PC-9 (cell line): ENCODE results near the gene GK. TPM values are rescaled to one million over a fixed set of nuclear protein-coding genes. Genes with fewer than 3 reads are reported as not detected.

Experiments used
- BruUV-seq: library from RNA; stranded (reverse); fragments of 400-500 nt; replicated peaks from 2 replicates; lab custom pipeline; 2021; lab: Mats Ljungman, UMichigan
- CTCF ChIA-PET: fragments of 300-600 bp; sonication (Branson Sonifier 250); formaldehyde crosslinking; loops from one replicate; lab custom pipeline; 2022; ENCODE audit warnings: antibody characterized with exemption; lab: Charles Lee
- POLR2A ChIA-PET: fragments of 300-600 bp; sonication (Branson Sonifier 250); formaldehyde crosslinking; loops from one replicate; lab custom pipeline; 2022; ENCODE audit warnings: antibody characterized with exemption; ENCODE audit not compliant: unreplicated experiment; lab: Charles Lee
- DNase-seq, 2 experiments: peaks; one replicate each; pipeline versions ENCODE4 v3.0.0 to v3.0.0-alpha.2; 2015 to 2022; ENCODE audit warnings: mixed read lengths in 1 of 2
- H2AFZ ChIP-seq: fragments of 200-600 bp; sonication (generic); 2 replicates; pipeline ENCODE4 v1.8.1; 2017; ENCODE audit warnings: antibody characterized with exemption
- H3F3A ChIP-seq: fragments of 200-600 bp; sonication (generic); 2 replicates; pipeline ENCODE4 v1.8.1; 2017; ENCODE audit warnings: antibody characterized with exemption, mild to moderate bottlenecking, low read depth; ENCODE audit not compliant: insufficient read depth
- H3K27ac ChIP-seq: fragments of 200-600 bp; sonication (generic); 2 replicates; pipeline ENCODE4 v1.6.1; 2016; ENCODE audit warnings: mixed run types
- H3K27me3 ChIP-seq: fragments of 200-600 bp; sonication (generic); 2 replicates; pipeline ENCODE4 v1.6.1; 2016; ENCODE audit warnings: low read depth, mixed run types; ENCODE audit not compliant: insufficient read depth
- H3K36me3 ChIP-seq: fragments of 200-600 bp; sonication (generic); 2 replicates; pipeline ENCODE4 v1.6.1; 2016; ENCODE audit warnings: low read depth, mixed run types
- H3K4me1 ChIP-seq: fragments of 200-600 bp; sonication (generic); replicated peaks from 2 replicates; pipeline ENCODE4 v1.6.1; 2016; ENCODE audit warnings: mixed run types; ENCODE audit not compliant: insufficient read depth
- H3K4me2 ChIP-seq: fragments of 200-600 bp; sonication (generic); 2 replicates; pipeline ENCODE4 v1.6.1; 2017; ENCODE audit warnings: mixed run types
- H3K4me3 ChIP-seq: fragments of 200-600 bp; sonication (generic); 2 replicates; pipeline ENCODE4 v1.6.1; 2016; ENCODE audit warnings: mixed run types
- H3K79me2 ChIP-seq: fragments of 200-600 bp; sonication (generic); 2 replicates; pipeline ENCODE4 v1.6.1; 2017; ENCODE audit warnings: low read depth, mixed run types
- H3K9me2 ChIP-seq: fragments of 200-600 bp; sonication (generic); 2 replicates; pipeline ENCODE4 v1.8.1; 2017; ENCODE audit warnings: mild to moderate bottlenecking; ENCODE audit not compliant: insufficient read depth
- H3K9me3 ChIP-seq: fragments of 200-600 bp; sonication (generic); 2 replicates; pipeline ENCODE4 v1.8.1; 2016; ENCODE audit warnings: low read depth; ENCODE audit not compliant: insufficient read depth
- H4K20me1 ChIP-seq: fragments of 200-600 bp; sonication (generic); 2 replicates; pipeline ENCODE4 v1.8.1; 2017; ENCODE audit not compliant: insufficient read depth
- EZH2 ChIP-seq: fragments of 200-600 bp; sonication (generic); IDR thresholded peaks from 2 replicates; pipeline ENCODE4 v1.8.0; 2017; ENCODE audit warnings: antibody characterized with exemption, low read depth
- intact Hi-C: fragments of 100-400 bp; cut with micrococcal nuclease; formaldehyde crosslinking; loops from one replicate; pipeline ENCODE4 v1.10.0; 2022; ENCODE audit not compliant: unreplicated experiment
- total RNA-seq: library from RNA; stranded (reverse); gene quantifications from 2 replicates; pipeline ENCODE4 v1.2.3, GENCODE V29; 2021
- TF ChIP-seq, protein P1 (sequence below): fragments of 200-600 bp; sonication (generic); conservative IDR thresholded peaks from 2 replicates; pipeline ENCODE4 v1.6.1; 2017; ENCODE audit warnings: mixed run types, antibody characterized with exemption, mild to moderate bottlenecking, moderate library complexity

GK gene
- total RNA-seq, 1 experiment from 2014 or later = 5.4 TPM

DNA sequence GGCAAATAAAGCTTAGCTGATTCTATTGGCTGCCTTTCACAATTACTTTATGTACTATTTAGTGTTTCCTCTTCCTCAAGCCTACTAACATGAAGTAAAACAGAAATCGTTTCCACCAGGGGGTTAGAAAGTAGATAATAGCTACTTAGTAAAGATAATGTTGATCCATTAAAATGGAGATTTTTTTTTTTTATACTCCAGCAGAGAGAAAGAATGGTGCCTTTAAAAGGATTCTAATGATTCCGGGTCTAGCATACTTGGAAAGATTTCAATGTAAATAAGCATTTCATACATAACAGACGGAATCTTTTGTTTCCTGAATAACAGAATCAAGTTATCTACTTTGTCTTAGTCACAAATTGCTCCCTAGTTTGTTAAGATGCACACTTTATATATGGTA, 37.1 kb downstream of the GK start:
- Histone ChIP-seq H3K9me2 (no peaks in the 10 kb centered on the region), H3K36me3 (no peaks in the 10 kb centered on the region), H3K4me2 (no peak overlapping the region), H3K4me3 (no peak overlapping the region), H2AFZ (no peak overlapping the region), H4K20me1 (no peaks in the 10 kb centered on the region), H3K79me2 (no peaks in the 10 kb centered on the region), H3F3A (no peaks in the 10 kb centered on the region), H3K4me1 (no peaks in the 10 kb centered on the region), H3K27ac (no peak overlapping the region), H3K9me3 (no peaks in the 10 kb centered on the region), H3K27me3 (no peaks in the 10 kb centered on the region)
- TF ChIP-seq, protein P1, sequence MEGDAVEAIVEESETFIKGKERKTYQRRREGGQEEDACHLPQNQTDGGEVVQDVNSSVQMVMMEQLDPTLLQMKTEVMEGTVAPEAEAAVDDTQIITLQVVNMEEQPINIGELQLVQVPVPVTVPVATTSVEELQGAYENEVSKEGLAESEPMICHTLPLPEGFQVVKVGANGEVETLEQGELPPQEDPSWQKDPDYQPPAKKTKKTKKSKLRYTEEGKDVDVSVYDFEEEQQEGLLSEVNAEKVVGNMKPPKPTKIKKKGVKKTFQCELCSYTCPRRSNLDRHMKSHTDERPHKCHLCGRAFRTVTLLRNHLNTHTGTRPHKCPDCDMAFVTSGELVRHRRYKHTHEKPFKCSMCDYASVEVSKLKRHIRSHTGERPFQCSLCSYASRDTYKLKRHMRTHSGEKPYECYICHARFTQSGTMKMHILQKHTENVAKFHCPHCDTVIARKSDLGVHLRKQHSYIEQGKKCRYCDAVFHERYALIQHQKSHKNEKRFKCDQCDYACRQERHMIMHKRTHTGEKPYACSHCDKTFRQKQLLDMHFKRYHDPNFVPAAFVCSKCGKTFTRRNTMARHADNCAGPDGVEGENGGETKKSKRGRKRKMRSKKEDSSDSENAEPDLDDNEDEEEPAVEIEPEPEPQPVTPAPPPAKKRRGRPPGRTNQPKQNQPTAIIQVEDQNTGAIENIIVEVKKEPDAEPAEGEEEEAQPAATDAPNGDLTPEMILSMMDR = no peak
- no peak for TF ChIP-seq EZH2
- no peak for DNase-seq
- intact Hi-C loops = loop anchor here (2.0 kb wide), 1 partner anchor 20 kb away; no protein-coding TSS in a partner anchor
- no TSS peak for BruUV-seq
- CTCF ChIA-PET = no interaction called here
- POLR2A ChIA-PET = no interaction called here

DNA sequence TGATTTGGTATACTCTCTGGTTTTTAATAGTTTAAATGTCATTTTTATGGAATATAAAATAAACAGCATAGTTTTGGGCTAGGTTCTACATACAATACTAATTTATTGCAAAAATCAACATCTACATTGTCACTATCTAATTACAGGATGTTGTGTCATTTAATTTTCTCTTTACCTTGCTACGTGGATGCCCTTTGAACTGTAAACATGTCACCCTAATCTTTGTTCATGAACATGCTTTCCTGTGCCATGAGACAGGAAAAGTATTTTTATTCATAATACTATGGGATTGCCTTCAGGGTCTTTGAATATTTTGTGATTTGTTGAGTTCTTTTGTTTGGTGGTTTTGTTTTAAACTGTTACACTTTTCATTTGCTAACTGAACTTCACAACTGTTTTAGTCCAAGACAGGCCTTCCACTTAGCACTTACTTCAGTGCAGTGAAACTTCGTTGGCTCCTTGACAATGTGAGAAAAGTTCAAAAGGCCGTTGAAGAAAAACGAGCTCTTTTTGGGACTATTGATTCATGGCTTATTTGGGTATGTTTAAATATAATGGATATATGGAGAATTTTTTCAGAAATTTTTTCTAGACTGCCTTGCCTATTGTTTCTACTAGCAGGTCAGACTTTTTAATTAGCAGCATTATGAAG, 40.9 kb downstream of the GK start:
- intact Hi-C loops = no loop called here
- no peak overlapping the region for H3K27ac ChIP-seq
- H3K36me3 ChIP-seq = no peaks in the 10 kb centered on the region
- no peaks in the 10 kb centered on the region for H3K9me2 ChIP-seq
- ChIA-PET CTCF (no interaction called here), POLR2A (no interaction called here)
- H3K4me2 ChIP-seq = no peak overlapping the region
- H3K4me3 ChIP-seq = no peak overlapping the region
- no peak for DNase-seq
- no peaks in the 10 kb centered on the region for H3K9me3 ChIP-seq
- H3F3A ChIP-seq = no peaks in the 10 kb centered on the region
- no peaks in the 10 kb centered on the region for H3K27me3 ChIP-seq
- H2AFZ ChIP-seq = no peak overlapping the region
- no TSS peak for BruUV-seq
- H3K79me2 ChIP-seq = no peaks in the 10 kb centered on the region
- H3K4me1 ChIP-seq = no peaks in the 10 kb centered on the region
- no peaks in the 10 kb centered on the region for H4K20me1 ChIP-seq
- no peak for TF ChIP-seq EZH2
- TF ChIP-seq, protein P1 = no peak

DNA sequence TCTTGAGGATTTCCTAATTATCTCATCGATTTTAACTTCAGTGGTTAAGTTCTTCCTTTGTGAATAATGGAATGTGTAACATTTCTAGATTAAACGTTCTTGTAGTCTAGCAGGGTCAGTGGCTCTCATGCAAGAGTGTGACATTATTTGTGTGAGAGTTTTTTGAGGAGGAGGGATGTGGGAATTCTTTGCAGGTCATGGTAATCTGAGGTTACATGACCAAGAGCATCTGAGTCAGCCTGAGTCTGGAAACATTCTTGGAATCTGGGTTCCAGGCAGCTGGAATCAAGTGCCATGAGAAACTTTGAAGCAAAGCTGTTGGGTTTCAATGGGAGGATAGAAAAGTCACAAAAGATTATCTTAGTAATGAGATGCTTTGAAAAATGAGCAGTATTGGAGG, 49.5 kb downstream of the GK start:
- no peaks in the 10 kb centered on the region for H3F3A ChIP-seq
- H3K9me3 ChIP-seq = no peaks in the 10 kb centered on the region
- TF ChIP-seq EZH2 = no peak
- H2AFZ ChIP-seq = no peak overlapping the region
- no peak for DNase-seq
- no peaks in the 10 kb centered on the region for H3K79me2 ChIP-seq
- CTCF ChIA-PET = no interaction called here
- POLR2A ChIA-PET = no interaction called here
- no peaks in the 10 kb centered on the region for H3K4me1 ChIP-seq
- intact Hi-C loops = no loop called here
- no peaks in the 10 kb centered on the region; the same call in 1 of the 2 replicates for H3K9me2 ChIP-seq
- H3K36me3 ChIP-seq = no peaks in the 10 kb centered on the region
- H3K4me3 ChIP-seq = no peak overlapping the region
- H4K20me1 ChIP-seq = no peaks in the 10 kb centered on the region
- H3K4me2 ChIP-seq = no peak overlapping the region
- H3K27me3 ChIP-seq = no peaks in the 10 kb centered on the region
- BruUV-seq = no TSS peak
- H3K27ac ChIP-seq = no peak overlapping the region
